Esophagus squamous epithelium (tissue), 4 donors: Measurements from ENCODE around the gene RALB.

Source experiments
- POLR2A ChIP-seq, 4 donors: fragments of 450-650 bp; IDR thresholded peaks; one replicate each; pipeline ENCODE4 v1.6.1; 2017; ENCODE audit warnings: antibody characterized with exemption in 4 of 4, mild to moderate bottlenecking in 4 of 4, moderate library complexity in 3 of 4
- TF ChIP-seq, protein P1 (sequence below), 6 experiments: fragments of 450-650 bp in 4 of 6; fragments of 200-600 bp in 2 of 6; sonication (generic) in 2 of 6; IDR thresholded peaks; one replicate each; pipeline ENCODE4 v1.5.1; 2016 to 2019; ENCODE audit warnings: antibody characterized with exemption in 6 of 6, mild to moderate bottlenecking in 4 of 6, moderate library complexity in 4 of 6

DNA sequence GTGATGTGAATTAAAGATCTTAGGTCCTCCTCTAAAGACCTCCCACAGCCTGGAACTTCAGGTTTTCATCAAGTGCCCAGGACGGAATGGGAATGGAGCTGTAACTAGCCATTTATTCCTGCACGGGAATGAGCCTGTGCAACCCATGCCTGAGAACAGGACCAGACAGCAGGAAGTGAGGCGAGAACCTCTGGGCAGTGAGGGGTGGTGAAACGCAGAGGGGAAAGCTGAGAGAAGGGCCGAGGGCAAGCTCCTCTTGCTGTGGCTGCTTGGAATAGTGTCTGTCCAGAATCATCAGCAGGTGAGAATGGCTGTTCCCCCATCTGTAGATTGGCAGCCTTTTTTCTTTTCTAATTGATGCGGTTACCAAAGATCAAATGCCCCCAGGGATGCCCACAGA lies 4.8 kb upstream of the RALB start:
- no peak for TF ChIP-seq POLR2A (IDR thresholded peaks at IDR 0.05)
- TF ChIP-seq, protein P1, sequence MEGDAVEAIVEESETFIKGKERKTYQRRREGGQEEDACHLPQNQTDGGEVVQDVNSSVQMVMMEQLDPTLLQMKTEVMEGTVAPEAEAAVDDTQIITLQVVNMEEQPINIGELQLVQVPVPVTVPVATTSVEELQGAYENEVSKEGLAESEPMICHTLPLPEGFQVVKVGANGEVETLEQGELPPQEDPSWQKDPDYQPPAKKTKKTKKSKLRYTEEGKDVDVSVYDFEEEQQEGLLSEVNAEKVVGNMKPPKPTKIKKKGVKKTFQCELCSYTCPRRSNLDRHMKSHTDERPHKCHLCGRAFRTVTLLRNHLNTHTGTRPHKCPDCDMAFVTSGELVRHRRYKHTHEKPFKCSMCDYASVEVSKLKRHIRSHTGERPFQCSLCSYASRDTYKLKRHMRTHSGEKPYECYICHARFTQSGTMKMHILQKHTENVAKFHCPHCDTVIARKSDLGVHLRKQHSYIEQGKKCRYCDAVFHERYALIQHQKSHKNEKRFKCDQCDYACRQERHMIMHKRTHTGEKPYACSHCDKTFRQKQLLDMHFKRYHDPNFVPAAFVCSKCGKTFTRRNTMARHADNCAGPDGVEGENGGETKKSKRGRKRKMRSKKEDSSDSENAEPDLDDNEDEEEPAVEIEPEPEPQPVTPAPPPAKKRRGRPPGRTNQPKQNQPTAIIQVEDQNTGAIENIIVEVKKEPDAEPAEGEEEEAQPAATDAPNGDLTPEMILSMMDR (IDR thresholded peaks at IDR 0.05): no peak
